Tibial artery (tissue), 4 donors: Measurements from ENCODE around the gene TRAT1.

Experiments
- DNase-seq, 2 donors: peaks; one replicate each; pipeline ENCODE4 v3.0.0-alpha.2; 2019
- H3K27ac ChIP-seq, 2 donors: fragments of 200-600 bp; sonication (generic) in 1 of 2; 1 replicate in 1 of 2; 2 replicates in 1 of 2; pipeline ENCODE4 v1.5.1; 2018 to 2019; ENCODE audit warnings: mild to moderate bottlenecking in 1 of 2
- H3K27me3 ChIP-seq, 2 donors: fragments of 200-600 bp; sonication (generic) in 1 of 2; one replicate each; pipeline versions ENCODE4 v1.5.1 to v1.6.0; 2016 to 2019
- H3K36me3 ChIP-seq, 3 donors: fragments of 200-600 bp; sonication (generic) in 2 of 3; one replicate each; pipeline ENCODE4 v1.5.1; 2016 to 2019; ENCODE audit warnings: mild to moderate bottlenecking in 2 of 3
- H3K4me1 ChIP-seq, 4 donors: fragments of 200-600 bp; sonication (generic) in 2 of 4; 1 replicate in 3 of 4; 2 replicates in 1 of 4; pipeline ENCODE4 v1.5.1; 2016 to 2019
- H3K4me3 ChIP-seq, 2 donors: fragments of 200-600 bp; sonication (generic) in 1 of 2; 1 replicate in 1 of 2; 2 replicates in 1 of 2; pipeline ENCODE4 v1.5.1; 2018 to 2019; ENCODE audit warnings: mild to moderate bottlenecking in 2 of 2
- H3K9me3 ChIP-seq, 3 donors: fragments of 200-600 bp; sonication (generic) in 1 of 3; one replicate each; pipeline ENCODE4 v1.5.1; 2016 to 2019
- CTCF ChIP-seq, 2 experiments: fragments of 200-600 bp in 1 of 2; fragments of 450-650 bp in 1 of 2; IDR thresholded peaks; one replicate each; pipeline ENCODE4 v1.5.1; 2017 to 2019; ENCODE audit warnings: antibody characterized with exemption in 2 of 2, mild to moderate bottlenecking in 1 of 2, moderate library complexity in 1 of 2
- intact Hi-C: fragments of 100-400 bp; cut with DNase I; formaldehyde crosslinking; loops from one replicate; pipeline ENCODE4 v1.15.0; 2023; ENCODE audit warnings: low total_unique reads

Gene TRAT1

GRCh38 chr3:108862865-108863798 lies 40.5 kb downstream of the TRAT1 start:
- no peak for DNase-seq
- Histone ChIP-seq H3K36me3 (no peaks in the 10 kb centered on the region), H3K27ac (no peak overlapping the region), H3K27me3 (no peaks in the 10 kb centered on the region), H3K9me3 (peaks cover 0 to 7% (median 0%) of the 10 kb centered on the region in 3 donors), H3K4me3 (no peak overlapping the region), H3K4me1 (no peaks in the 10 kb centered on the region)
- intact Hi-C loops, result no loop called here
- TF ChIP-seq CTCF (IDR thresholded peaks at IDR 0.05), result no peak

GRCh38 chr3:108863799-108864135 lies 41.2 kb downstream of the TRAT1 start:
- no peaks in the 10 kb centered on the region for H3K27me3 ChIP-seq
- no peaks in the 10 kb centered on the region for H3K4me1 ChIP-seq
- intact Hi-C loops, result no loop called here
- H3K4me3 ChIP-seq, result no peak overlapping the region
- H3K36me3 ChIP-seq, result no peaks in the 10 kb centered on the region
- TF ChIP-seq CTCF (IDR thresholded peaks at IDR 0.05), result no peak
- H3K9me3 ChIP-seq, result peaks cover 0 to 7% (median 0%) of the 10 kb centered on the region in 3 donors
- no peak for DNase-seq
- H3K27ac ChIP-seq, result no peak overlapping the region

GRCh38 chr3:108877901-108878300 lies 55.3 kb downstream of the TRAT1 start:
- Histone ChIP-seq H3K27ac (no peak overlapping the region), H3K4me1 (no peaks in the 10 kb centered on the region), H3K9me3 (no peaks in the 10 kb centered on the region), H3K27me3 (no peaks in the 10 kb centered on the region), H3K36me3 (no peaks in the 10 kb centered on the region), H3K4me3 (no peak overlapping the region)
- no peak for TF ChIP-seq CTCF (IDR thresholded peaks at IDR 0.05)
- intact Hi-C loops, result no loop called here
- no peak for DNase-seq

DNA sequence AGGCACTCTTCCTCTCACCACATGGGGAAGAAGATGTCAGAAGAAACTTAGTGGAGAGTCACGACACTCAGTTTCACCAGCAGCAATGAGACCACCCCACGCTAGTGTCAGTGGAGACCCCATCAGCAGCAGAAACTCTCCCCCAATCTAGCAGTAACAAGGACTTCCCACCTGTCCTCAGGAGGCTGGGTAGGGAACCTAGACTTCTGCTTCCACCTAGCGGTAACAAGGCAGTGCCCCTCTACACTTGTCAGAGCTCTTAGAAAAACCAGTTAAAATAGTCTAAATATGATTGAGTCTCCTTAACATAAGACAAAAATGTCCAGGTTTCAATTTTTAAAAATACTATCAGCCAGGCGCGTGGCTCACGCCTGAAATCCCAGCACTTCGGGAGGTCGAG lies 57.3 kb downstream of the TRAT1 start:
- Histone ChIP-seq H3K4me3 (no peak overlapping the region), H3K36me3 (no peaks in the 10 kb centered on the region), H3K9me3 (no peaks in the 10 kb centered on the region), H3K27me3 (no peaks in the 10 kb centered on the region), H3K4me1 (no peaks in the 10 kb centered on the region), H3K27ac (no peak overlapping the region)
- no peak for TF ChIP-seq CTCF (IDR thresholded peaks at IDR 0.05)
- intact Hi-C loops, result no loop called here
- no peak for DNase-seq

- Histone ChIP-seq H3K9me3 (no peaks in the 10 kb centered on the region), H3K4me3 (no peak overlapping the region), H3K36me3 (no peaks in the 10 kb centered on the region), H3K27me3 (no peaks in the 10 kb centered on the region), H3K4me1 (no peaks in the 10 kb centered on the region), H3K27ac (no peak overlapping the region)
- TF ChIP-seq CTCF (IDR thresholded peaks at IDR 0.05), result no peak
- intact Hi-C loops, result no loop called here
- no peak for DNase-seq
These were observed 60.2 kb downstream of the TRAT1 start for GRCh38 chr3:108882762-108883161.
